Measurements from ENCODE around the gene GPR162.

DNA sequence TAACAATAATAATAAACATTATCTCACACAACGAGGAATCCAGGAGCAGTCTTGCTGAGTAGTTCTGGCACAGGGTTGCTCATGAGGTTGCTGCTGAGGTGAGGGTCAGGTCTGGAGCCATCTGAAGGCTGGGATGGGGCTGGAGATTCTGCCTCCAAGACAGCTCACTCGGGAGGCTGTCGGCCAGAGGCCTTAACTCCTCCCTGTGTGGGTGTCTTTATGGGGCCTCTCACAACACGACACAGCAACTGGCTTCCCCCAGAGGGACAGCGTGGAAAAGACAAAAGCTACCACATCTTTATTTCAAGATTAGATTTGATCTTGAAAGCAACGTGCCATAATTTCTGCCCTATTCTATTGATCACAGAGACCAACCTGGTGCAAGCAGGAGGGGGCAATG is 39.5 kb upstream of the GPR162 start:
- TF ChIP-seq, protein P1, sequence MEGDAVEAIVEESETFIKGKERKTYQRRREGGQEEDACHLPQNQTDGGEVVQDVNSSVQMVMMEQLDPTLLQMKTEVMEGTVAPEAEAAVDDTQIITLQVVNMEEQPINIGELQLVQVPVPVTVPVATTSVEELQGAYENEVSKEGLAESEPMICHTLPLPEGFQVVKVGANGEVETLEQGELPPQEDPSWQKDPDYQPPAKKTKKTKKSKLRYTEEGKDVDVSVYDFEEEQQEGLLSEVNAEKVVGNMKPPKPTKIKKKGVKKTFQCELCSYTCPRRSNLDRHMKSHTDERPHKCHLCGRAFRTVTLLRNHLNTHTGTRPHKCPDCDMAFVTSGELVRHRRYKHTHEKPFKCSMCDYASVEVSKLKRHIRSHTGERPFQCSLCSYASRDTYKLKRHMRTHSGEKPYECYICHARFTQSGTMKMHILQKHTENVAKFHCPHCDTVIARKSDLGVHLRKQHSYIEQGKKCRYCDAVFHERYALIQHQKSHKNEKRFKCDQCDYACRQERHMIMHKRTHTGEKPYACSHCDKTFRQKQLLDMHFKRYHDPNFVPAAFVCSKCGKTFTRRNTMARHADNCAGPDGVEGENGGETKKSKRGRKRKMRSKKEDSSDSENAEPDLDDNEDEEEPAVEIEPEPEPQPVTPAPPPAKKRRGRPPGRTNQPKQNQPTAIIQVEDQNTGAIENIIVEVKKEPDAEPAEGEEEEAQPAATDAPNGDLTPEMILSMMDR (IDR thresholded peaks at IDR 0.05) = no peak
- TF ChIP-seq POLR2A (IDR thresholded peaks at IDR 0.05) (no peak), POLR2AphosphoS5 (IDR thresholded peaks at IDR 0.05) (no peak), EP300 (IDR thresholded peaks at IDR 0.05) (no peak)

Measured in sigmoid colon (tissue), 4 donors.